MG63 (cell line): Measurements from ENCODE around the gene CREB3L1. TPM values are rescaled to one million over a fixed set of nuclear protein-coding genes. Genes with fewer than 3 reads are reported as not detected.

ENCODE experiments used
- total RNA-seq: library from RNA; depleted of rRNA; stranded (reverse); fragments of >200 nt; shearing (Covaris generic); gene quantifications from 2 replicates; pipeline ENCODE4 v1.2.3, GENCODE V29; 2014; ENCODE audit warnings: low replicate concordance; rRNA removed

CREB3L1 gene
- total RNA-seq, 1 experiment from 2014 or later, result 12.5 TPM

Other genes with a start within 250 kb of the CREB3L1 start
- 2.0 and 79.2 TPM in 2 replicates for gene PHF21A, start 156.2 kb upstream of the CREB3L1 start, total RNA-seq
- 33.4 and 45.4 TPM in 2 replicates for gene DGKZ, start 69.8 kb downstream of the CREB3L1 start, total RNA-seq
- gene MDK, start 104.0 kb downstream of the CREB3L1 start, total RNA-seq, result 0.82 and 2.8 TPM in 2 replicates
- gene CHRM4, start 114.1 kb downstream of the CREB3L1 start, total RNA-seq, result not detected in 2 replicates